Activated CD8-positive, alpha-beta memory T cell treated with anti-CD3 and anti-CD28 coated beads for 48 hours (primary cell): ENCODE measurements around the gene CCDC13.

Source experiments
- DNase-seq, 3 experiments: peaks; one replicate each; pipeline ENCODE4 v3.0.0-alpha.2; 2020; ENCODE audit warnings: low read depth in 2 of 3, low spot score in 2 of 3

Gene CCDC13

DNA sequence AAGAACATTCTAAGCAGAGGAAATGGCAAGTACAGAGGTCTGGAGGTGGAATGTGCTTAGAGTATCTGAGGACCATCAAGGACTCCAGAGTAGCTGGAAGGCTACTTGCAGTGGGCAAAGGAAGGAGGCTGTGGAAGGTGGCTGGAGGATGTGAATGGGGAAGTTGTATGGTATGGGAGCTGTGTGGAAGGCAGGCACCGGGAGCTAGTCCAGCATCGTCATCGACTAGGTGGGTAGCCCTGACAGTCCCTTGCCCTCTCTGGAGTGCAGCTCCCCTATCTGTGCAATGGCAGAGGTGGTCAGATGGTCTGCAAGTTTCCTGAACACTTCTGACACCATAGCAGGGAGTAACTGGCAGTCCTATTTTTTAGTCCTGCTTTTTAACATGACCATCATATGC is 19.3 kb downstream of the CCDC13 start:
- no peak for DNase-seq

DNA sequence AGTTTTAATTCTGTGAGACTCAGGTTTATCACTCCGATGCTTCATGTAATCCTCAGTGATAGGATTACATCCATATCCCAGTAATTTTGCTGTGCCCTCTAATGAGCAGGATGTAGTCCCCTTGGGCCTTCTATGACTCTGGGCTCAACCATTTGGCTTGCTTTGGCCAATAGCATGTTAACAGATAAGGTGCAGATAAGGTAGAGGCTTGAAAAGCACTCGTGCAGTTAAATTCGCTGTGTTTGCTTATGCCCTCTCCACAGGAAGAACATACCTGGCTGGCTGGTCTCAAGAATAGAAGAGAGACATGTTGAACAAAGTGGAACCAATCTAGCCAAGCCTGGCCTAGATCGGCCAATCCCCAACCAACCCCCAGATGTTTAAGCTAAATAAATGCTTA is 20.1 kb downstream of the CCDC13 start:
- no peak for DNase-seq

DNA sequence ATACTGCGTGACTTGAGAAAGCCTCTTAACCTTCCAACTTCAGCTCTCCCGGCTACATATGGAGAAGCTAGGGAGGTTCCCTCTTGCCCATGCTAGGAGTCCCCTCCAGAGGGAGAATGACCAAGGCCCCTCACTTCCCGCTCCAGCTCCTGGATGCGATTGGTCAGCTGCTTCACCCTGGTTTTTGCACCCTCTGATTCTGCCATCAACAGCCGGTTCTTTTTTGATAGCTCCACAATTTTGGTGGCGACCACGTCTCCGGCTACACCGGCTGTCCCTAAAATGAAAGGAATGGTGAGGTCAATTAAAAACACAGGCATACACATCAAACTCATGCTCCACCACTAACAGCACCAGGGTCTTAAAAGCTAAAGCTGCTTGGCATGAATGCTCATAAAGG is 20.6 kb downstream of the CCDC13 start:
- no peak for DNase-seq

DNA sequence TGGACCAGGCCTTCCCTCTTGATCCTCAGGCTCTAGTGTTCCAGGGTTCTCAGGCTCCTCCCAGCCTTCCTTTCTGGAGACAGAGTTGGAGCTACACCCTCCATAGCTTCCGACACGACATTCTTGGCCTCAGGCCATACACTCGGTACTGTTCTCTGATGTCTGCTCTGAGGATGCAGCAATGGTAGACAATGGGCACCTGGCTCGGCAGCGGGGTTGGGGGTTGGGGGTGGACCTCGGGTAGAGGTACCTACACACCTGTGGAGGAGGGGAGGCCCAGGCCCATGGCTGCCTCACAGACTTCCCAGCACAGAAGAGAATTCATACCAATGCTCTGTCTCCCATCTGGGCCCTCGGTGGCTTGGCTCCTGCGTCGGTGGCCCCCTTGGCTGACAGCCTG is 21.4 kb downstream of the CCDC13 start:
- no peak for DNase-seq

DNA sequence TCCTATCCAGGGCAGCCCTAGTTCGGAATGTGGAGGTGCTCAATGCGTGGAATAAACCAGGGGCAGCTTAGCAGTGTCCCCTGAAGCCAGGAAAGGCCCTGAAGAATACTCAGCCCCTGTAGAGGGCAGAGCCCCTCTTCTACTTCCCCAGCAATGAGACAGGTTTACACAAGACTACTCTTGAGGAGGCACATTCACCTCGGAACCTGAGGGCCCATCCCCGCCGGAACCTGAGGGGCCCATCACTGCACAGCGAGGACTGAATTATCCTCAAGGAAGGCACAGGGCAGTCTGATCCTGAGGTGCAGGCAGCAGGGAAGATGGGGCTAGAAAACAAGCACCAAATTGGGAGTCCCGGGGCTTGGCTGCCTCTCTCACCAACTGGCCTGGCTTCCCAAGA is 22.2 kb downstream of the CCDC13 start:
- DNase-seq, result no peak

DNA sequence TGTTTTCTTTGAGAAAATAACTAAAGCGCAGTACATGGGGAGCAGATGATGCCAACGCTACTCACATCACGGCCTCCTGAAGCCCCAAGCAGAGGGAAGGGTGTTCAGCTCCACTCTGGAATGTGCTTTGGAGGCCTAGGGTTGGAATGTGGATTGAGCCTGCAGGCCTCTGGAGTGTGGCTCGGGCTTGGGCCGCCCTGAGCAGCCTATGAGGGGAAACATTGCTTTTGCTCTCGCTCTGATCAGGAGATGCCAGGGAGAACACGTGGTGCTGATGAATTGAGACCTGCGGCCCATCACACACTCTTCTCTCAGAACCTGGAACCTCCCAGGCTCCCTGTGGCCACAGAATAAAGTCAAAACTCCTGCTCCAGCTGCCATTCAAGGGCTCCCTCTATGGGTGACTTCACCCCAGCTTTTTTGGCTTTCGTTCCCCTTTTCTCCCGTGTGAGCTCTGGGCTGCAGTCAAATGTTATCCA is 23.3 kb downstream of the CCDC13 start:
- DNase-seq, result no peak

DNA sequence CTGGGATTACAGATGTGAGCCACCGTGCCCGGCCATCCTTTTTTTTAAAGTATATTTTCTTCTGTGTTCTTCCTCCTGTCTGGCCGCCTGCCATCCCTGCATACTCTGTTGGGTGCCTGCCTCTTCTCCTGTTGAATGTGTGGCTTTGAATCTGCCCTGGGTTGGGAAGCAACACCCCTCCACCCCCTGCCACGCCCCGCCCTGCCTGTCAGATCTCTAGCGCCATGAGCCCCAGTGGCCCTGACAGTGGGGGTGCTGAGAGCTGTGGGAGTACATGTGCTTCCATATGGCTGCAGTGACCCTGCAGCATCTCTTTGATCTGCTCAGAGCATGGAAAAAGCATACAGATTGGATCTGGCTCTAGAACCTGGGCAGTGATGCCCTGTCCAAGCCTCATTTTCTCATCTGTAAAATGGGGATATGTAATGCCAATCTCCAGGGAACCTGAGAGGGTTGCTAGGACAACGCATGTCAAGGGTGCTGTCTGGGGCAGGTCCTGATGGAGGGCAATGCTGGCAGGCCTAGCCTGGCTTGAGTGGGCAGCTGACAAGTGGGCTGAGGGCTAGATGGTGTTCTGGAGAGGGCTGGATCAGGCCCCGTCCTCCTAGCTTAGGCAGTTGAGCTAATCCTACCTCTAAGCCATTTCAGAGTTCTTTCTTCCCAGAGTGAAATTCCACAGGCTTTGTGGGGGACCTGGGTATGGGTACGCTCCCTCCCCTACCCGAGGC is 23.9 kb downstream of the CCDC13 start:
- no peak for DNase-seq

DNA sequence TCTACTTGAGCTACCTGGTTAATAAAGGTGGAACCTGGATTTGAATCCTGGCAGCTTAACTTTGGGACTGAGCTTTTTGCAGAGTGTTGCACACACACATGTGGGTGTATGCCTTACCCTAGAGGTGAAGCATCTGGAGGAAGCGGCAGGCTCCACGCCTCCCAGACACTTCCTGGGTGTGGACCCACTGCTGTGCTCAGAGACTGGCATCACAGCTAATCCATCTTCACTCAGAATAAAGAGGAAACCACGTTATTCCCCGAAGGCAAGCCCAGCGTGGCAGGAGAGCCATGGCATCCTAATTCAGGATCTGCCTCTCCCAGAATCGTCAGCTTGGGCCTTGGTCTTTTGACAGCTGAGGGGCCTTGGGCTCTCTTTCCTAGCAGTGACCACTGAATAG is 25.5 kb downstream of the CCDC13 start:
- DNase-seq, result no peak

DNA sequence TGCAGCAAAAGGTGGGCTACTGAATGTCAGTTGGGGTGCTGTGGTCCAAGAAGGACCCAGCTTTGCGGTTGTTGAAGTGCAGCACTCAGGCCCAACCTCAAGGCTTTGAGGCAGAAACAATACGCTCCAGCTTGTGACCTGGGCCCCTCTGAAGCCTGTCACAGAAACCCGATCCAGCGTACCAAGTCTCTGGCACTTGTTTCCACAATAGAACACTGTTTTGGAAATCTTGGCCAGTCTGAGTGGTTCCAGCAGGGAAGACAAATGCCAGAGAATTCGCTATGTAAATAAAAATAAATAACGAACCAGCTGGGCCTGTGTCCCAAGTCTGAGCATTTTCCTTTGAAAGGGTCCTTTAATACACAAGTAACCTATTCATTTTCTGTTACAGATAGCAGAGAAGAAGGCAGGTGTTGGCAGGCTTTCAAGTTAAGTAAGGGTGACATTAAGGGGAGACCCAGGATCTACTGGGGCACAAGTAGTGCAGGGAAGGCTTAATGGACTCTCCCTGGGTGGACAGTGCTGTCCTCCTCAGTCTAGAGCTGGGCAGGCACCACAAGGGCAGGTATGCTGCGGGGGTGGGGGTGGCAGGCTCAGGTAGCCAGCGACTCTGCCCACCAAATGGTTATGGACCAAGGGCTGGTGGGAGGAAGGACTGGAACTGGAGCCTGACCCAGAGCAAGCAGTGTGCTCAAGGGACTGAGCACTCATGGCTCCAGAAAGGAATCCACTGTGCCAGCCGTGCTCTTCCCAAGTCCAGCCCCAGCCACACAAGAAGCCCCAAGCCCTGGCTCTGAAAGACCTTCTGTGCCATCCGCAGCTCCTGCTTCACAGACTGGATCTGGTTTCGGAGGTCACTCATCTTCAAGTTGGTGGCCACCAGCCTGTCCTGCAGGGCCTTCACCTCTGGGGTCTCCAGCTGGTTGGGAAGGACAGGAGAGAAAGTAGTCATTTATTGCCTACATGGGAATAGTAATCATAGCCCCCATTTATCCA is 26.3 kb downstream of the CCDC13 start:
- no peak for DNase-seq

DNA sequence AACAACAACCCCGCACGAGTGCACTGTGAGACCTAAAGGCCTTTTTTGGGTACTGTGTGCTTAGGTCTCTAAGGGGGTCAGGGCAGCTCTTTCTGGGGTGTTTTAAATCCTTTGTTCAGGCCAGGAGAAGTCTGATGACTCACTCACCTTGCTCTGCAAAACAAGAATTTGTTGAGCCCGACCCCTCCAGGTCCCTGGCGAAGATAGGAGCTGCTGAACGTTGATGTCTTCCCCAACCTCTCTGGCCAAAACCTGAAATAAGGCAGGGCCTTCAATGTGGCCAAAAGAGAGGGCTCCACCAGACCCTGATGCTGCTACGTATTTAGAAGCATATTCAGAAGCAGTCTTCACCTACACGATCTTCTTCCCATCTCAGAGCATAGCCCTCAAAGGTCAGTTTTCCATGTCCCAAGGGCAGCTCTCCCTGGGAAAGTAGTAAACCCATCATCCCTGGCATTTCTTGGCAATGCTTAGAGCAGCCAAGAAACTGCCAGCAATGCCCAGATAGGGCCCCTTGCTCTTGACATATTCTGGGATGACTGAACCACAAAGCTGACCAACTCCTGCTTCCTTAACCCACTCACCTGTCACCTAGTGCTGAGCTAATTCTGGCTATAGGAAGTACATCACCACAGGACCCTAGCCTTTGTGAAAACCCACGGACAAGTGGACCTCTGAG is 27.1 kb downstream of the CCDC13 start:
- DNase-seq, result no peak

DNA sequence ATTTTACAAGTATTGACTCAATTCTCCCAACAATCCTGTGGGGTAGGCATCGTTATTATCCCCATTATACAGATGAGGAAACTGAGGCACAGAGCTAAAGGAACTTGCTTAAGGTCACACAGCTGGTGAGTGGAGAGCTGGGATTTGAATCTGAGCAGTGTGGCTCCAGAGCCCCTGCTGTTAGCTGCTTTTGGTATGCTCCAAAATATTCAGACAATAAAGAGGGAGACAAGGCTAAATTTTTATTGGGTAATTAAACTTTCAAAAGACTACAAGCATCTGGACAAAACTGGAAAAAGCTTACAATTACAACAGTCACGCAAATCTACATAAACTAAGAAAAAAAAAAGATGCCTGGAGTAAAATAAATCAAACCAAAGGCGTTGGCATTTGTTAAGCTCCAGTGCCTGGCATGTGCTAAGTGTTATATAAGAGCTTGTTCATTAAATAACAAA is 27.7 kb downstream of the CCDC13 start:
- no peak for DNase-seq

DNA sequence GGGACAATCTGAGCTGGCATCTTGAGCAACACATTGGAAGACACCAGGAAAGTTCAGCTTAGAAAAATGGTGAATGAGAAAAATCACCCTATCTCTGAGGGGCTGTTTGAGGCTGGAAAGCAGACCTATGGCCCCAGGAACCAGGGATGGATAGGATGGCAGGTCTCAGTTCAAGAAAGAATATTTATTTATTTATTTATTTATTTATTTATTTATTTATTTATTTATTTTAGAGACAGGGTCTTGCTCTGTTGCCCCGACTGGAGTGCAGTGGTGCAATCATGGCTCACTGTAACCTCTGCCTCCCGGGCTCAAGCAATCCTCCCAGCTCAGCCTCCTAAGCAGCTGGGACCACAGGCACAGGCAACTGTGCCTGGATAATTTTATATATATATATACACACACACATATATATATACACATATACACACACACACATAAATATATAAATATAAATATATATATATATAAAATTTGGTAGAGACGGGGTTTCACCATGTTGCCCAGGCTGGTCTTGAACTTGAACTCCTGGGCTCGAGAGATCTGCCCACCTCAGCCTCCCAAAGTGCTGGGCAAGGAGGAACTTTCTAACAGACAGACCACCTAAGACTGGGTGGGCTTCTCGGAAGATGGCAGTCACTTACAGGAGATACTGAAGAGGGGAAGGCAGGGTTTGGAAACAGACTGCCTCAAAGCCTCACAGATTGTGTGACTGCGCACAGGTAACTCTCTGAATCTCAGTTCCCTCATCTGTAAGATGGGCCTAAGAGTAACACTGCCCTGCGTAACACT is 29.7 kb downstream of the CCDC13 start:
- DNase-seq, result no peak

DNA sequence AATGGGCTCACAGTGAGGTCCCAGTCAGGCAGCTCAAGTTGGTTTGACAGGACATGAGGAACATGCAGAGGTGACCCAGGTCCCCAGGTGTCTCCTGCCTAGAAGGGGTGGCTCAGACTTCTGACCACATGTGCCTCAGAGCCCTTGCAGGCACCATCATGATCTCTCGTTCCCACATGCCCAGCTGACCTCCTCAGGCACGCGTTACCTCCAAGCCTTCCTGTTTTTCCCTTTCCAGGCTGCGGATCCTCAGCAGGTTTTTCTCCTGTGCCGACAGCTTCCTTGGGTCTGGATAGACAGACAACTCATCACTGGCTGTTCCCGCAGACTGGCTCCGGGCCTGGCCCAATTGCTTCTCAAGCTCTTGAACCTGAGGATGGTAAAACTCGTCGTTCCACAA is 30.4 kb downstream of the CCDC13 start:
- DNase-seq, result no peak

DNA sequence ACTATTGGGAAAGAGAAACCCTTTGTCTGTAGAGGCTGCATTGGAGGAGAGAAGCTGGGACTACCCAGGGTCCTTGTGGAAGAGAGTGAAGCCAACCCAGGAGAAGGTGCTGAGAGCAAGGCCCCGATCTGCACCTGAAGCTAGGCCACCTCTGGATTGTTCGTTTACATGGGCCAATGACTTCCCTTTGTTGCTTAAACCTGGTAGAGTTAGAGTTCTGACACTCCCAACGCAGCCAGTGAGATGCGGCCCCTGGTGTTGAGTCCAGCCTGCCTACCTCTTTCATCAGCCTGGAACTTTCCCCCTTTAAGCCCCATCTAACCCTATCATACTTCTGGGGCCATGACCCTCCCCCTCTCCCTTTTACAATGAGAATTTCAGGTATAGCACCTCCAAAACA is 30.8 kb downstream of the CCDC13 start:
- DNase-seq, result no peak

DNA sequence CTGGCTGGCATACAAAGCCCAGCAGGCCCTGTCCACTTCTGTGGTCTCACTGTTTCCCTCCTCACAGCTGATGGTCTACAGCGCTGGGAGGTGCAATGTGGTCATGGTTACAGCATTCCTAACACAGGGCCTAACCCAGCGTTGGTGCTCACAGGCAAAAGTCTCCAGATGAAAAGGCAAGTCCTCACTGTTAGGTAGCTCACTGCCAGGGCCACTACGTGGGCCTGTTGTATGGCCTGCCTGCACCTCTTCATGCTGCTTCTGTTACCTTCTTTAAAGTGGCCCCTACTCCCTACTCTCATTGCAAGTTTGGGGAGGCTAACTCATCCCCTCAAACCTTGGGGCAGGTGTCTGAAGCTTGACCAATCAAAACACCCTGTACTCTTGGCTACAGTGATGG is 31.3 kb downstream of the CCDC13 start:
- DNase-seq, result no peak

DNA sequence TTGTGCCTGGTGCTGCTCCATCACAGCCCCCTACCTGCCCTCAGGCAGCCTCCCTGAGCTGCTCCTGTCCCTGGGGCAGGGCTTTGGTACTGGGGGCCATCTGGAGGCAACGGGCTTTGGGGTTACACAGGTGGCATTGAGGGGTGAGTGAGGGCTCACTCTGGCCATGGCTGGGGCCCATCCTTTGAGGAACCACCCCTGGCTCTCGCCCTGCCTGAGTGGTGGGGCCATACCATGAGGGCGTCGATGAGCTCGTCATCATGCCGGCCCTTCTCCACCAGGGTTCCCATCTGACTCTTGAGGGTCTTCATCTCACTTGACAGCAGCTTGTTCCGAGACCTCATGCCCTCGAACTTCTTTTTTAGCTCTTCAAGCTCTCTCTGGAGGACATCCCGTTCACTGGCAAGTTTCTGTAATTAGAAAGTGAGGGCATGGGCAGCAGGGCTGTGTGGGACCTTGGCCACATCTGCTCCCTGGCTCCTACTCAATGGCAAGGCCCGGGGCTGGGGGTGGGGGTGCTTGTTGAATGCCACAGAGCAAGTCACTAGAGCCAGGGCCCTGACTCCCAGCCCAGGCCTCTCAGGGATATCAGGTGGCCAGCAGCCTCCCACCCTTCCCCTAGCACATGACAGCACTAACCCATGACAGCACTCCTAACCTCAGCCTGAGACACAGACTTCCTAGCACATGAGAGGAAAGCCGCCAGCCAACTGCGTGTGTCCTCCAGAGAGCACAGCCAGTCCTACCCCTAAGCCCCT is 33.5 kb downstream of the CCDC13 start:
- DNase-seq, result no peak

DNA sequence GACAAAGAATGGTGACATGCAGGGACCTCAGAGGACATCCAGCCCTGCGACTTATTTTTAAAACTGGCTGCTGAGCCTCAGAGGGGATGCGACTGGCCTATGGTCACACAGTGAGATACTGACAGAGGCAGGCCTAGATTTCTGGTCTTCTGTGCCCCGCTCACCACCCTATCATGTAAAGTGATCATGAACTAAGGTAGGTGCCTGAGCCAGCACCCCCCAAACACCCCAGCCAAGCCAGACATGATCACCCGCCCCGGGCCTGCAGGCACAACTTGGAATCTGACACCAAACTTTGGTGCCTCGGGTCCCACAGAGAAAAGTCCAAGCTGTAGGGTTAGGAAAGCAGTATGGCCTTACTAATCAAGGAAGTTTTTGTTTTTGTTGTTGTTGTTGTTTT is 36.5 kb downstream of the CCDC13 start:
- DNase-seq, result no peak

DNA sequence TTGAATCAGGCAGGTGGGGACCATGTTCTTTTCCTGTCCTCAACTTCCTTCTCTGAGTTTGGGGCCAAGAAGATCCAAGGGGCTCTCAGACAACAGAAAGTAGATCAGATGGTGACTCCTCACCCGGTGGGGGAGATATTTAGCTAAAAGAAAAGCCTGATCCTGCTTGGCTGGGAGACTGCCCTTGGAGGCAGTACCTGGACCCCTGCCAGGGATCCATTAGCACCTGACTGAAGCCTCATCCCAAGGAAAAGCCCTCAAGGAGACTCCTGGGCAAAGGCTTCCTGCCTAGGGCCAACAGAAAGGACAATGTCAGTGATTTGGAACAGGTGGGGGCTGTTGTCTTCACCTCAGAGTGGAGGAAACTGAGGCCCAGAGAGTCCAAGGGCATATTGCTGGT is 37.0 kb downstream of the CCDC13 start:
- DNase-seq, result no peak

DNA sequence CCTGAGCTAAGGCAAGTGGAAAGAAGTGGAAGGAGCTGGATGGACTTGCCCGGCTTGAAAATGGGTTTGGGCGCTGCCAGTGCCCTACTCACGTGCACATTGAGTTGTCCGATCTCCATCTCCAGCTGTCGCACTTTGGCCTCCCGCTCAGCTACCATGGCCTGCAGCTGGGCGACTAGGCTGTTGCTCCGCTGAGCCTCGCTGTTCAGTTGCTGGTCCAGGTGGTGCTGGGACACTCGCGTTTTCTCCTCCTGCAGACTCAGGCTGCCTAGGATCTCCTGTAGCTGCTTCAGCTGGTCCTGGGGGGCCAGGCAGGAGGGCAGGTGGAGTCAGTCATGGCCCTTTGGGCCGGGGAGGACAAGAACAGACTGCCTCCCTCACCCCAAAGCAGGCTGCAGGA is 37.4 kb downstream of the CCDC13 start:
- DNase-seq, result no peak

DNA sequence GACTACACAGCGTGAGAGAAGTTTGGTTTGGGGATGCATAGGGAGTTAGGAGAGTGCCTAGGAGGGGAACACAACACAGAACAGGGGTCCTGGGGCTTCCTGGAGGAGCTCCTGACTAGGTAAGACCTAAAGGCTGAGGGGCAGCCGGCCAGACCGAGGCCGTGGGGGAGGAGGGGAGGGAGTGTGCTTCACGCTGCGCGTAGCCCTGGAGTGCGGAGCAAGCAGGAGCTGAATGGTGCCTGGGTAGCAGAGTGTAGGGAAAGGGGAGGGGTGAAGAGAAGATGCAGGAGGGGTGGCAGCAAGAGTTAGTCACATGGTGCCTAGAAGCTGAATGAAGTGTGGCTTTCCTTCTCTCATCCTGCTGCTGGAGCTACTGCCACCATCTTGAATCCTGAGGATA is 38.0 kb downstream of the CCDC13 start:
- no peak for DNase-seq
